SU-DHL-6 (cell line): ENCODE measurements around the gene CXCR6.

Source experiments
- H2AFZ ChIP-seq: fragments of 200-600 bp; sonication (generic); 2 replicates; pipeline ENCODE4 v1.6.1; 2014; ENCODE audit warnings: low read depth, mild to moderate bottlenecking, moderate library complexity, mixed read lengths, antibody characterized with exemption, low read length; ENCODE audit not compliant: severe bottlenecking
- H3F3A ChIP-seq: fragments of 200-600 bp; shearing (Covaris generic); 2 replicates; pipeline ENCODE4 v1.6.0; 2016; ENCODE audit warnings: antibody characterized with exemption, mild to moderate bottlenecking; ENCODE audit not compliant: insufficient read depth
- H3K27ac ChIP-seq: fragments of 200-600 bp; sonication (generic); 2 replicates; pipeline ENCODE4 v1.5.1; 2016; ENCODE audit warnings: low read depth, mild to moderate bottlenecking, low read length, moderate library complexity, mixed read lengths
- H3K27me3 ChIP-seq: fragments of 200-600 bp; sonication (generic), shearing (Covaris generic); 2 replicates; pipeline ENCODE4 v1.6.0; 2014; ENCODE audit warnings: mild to moderate bottlenecking, low read length
- H3K36me3 ChIP-seq: fragments of 200-600 bp; sonication (generic); 2 replicates; pipeline ENCODE4 v1.6.1; 2014; ENCODE audit warnings: mild to moderate bottlenecking, low read length, mixed read lengths
- H3K4me2 ChIP-seq: fragments of 300-600, 200-600 bp; shearing (Covaris generic), sonication (generic); 2 replicates; pipeline ENCODE4 v1.6.0; 2014; ENCODE audit warnings: low read length, low read depth, mild to moderate bottlenecking; ENCODE audit not compliant: poor library complexity, severe bottlenecking
- H3K4me3 ChIP-seq: fragments of 200-600 bp; sonication (generic); 2 replicates; pipeline ENCODE4 v1.5.1; 2014; ENCODE audit warnings: antibody characterized with exemption, low read length, mild to moderate bottlenecking, mixed read lengths; ENCODE audit not compliant: insufficient read depth, poor library complexity, severe bottlenecking
- H3K79me2 ChIP-seq: fragments of 200-600 bp; sonication (generic); 2 replicates; pipeline ENCODE4 v1.6.1; 2014; ENCODE audit warnings: mild to moderate bottlenecking, low read length, moderate library complexity; ENCODE audit not compliant: insufficient read depth
- H3K9ac ChIP-seq: fragments of 200-600 bp; sonication (generic); 2 replicates; pipeline ENCODE4 v1.7.0; 2014; ENCODE audit warnings: mild to moderate bottlenecking, low read length
- H3K9me2 ChIP-seq: fragments of 200-600 bp; sonication (generic); replicated peaks from 2 replicates; pipeline ENCODE4 v1.6.1; 2014; ENCODE audit warnings: low read length; ENCODE audit not compliant: insufficient read depth
- H3K9me3 ChIP-seq: fragments of 200-600 bp; sonication (generic); 2 replicates; pipeline ENCODE4 v1.6.1; 2014; ENCODE audit warnings: low read length, mixed read lengths; ENCODE audit not compliant: insufficient read depth
- H4K20me1 ChIP-seq: fragments of 200-600 bp; sonication (generic); 2 replicates; pipeline ENCODE4 v1.6.1; 2014; ENCODE audit warnings: low read depth, mild to moderate bottlenecking, antibody characterized with exemption, low read length, moderate library complexity, mixed read lengths
- CTCF ChIP-seq: fragments of 200-600 bp; sonication (generic); IDR thresholded peaks from one replicate; pipeline ENCODE4 v1.5.1; 2017; ENCODE audit warnings: antibody characterized with exemption, mild to moderate bottlenecking, low read length, moderate library complexity; ENCODE audit not compliant: insufficient read depth, poor library complexity, severe bottlenecking
- EZH2phosphoT487 ChIP-seq: fragments of 200-600 bp; sonication (generic), shearing (Covaris generic); conservative IDR thresholded peaks from 2 replicates; pipeline ENCODE4 v1.6.1; 2018; ENCODE audit warnings: mild to moderate bottlenecking, antibody characterized with exemption, low read length, moderate library complexity, mixed read lengths

The CXCR6 gene

GRCh38 chr3:45992133-45992729 lies 49.0 kb downstream of the CXCR6 start:
- no peaks in the 10 kb centered on the region for H3F3A ChIP-seq
- peak overlapping the region; percentile 68 for H3K4me2 ChIP-seq
- H2AFZ ChIP-seq, result no peak overlapping the region
- no peaks in the 10 kb centered on the region for H3K27me3 ChIP-seq
- H3K4me3 ChIP-seq, result no peak overlapping the region
- no peaks in the 10 kb centered on the region for H3K9me2 ChIP-seq
- no peak overlapping the region for H3K27ac ChIP-seq
- H3K79me2 ChIP-seq, result peaks cover 55% of the 10 kb centered on the region
- H3K9ac ChIP-seq, result no peak overlapping the region
- no peaks in the 10 kb centered on the region for H4K20me1 ChIP-seq
- H3K36me3 ChIP-seq, result no peaks in the 10 kb centered on the region
- TF ChIP-seq EZH2phosphoT487 (no peak), CTCF (no peak)
- H3K9me3 ChIP-seq, result no peaks in the 10 kb centered on the region

- H3K9me2 ChIP-seq, result no peaks in the 10 kb centered on the region
- no peak overlapping the region for H2AFZ ChIP-seq
- no peak overlapping the region for H3K4me3 ChIP-seq
- no peaks in the 10 kb centered on the region for H3K9me3 ChIP-seq
- no peak for TF ChIP-seq EZH2phosphoT487
- TF ChIP-seq CTCF, result no peak
- no peak overlapping the region for H3K9ac ChIP-seq
- no peak overlapping the region for H3K27ac ChIP-seq
- no peaks in the 10 kb centered on the region for H3K36me3 ChIP-seq
- H3K27me3 ChIP-seq, result no peaks in the 10 kb centered on the region
- H3F3A ChIP-seq, result no peaks in the 10 kb centered on the region
- peak overlapping the region; percentile 68 for H3K4me2 ChIP-seq
- no peaks in the 10 kb centered on the region for H4K20me1 ChIP-seq
- H3K79me2 ChIP-seq, result peaks cover 49% of the 10 kb centered on the region
These were observed 49.6 kb downstream of the CXCR6 start for GRCh38 chr3:45992821-45993221.

GRCh38 chr3:45993421-45994027 lies 50.3 kb downstream of the CXCR6 start:
- H3K27me3 ChIP-seq, result no peaks in the 10 kb centered on the region
- no peaks in the 10 kb centered on the region for H4K20me1 ChIP-seq
- no peaks in the 10 kb centered on the region for H3K36me3 ChIP-seq
- H3F3A ChIP-seq, result no peaks in the 10 kb centered on the region
- H3K79me2 ChIP-seq, result peaks cover 42% of the 10 kb centered on the region
- peak overlapping the region; percentile 68 for H3K4me2 ChIP-seq
- H2AFZ ChIP-seq, result no peak overlapping the region
- no peaks in the 10 kb centered on the region for H3K9me2 ChIP-seq
- no peak overlapping the region for H3K9ac ChIP-seq
- H3K9me3 ChIP-seq, result no peaks in the 10 kb centered on the region
- no peak overlapping the region for H3K4me3 ChIP-seq
- TF ChIP-seq EZH2phosphoT487 (no peak), CTCF (no peak)
- H3K27ac ChIP-seq, result no peak overlapping the region
